ENCODE data around the gene JPT1. TPM values are rescaled to one million over a fixed set of nuclear protein-coding genes. Genes with fewer than 3 reads are reported as not detected.

JPT1 gene, protein sequence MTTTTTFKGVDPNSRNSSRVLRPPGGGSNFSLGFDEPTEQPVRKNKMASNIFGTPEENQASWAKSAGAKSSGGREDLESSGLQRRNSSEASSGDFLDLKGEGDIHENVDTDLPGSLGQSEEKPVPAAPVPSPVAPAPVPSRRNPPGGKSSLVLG
- total RNA-seq = 100 to 1,000 TPM in 1 of 5 donors, 10 to 100 TPM in 3, 1 to 10 TPM in 1; 8.0 to 217 (median 61.9) TPM
- 100 to 1,000 TPM; 133 to 405 (median 227) TPM for polyA plus RNA-seq
- long read RNA-seq, donor 1 = 0 reads
- long read RNA-seq, donor 2, partial matches to known transcripts = 23 of 23 reads
- long read RNA-seq, donor 2, other reads (novel, unspliced or antisense) = 0 of 23 reads
- long read RNA-seq, donor 3, partial matches to known transcripts = 0 of 7 reads
- long read RNA-seq, donor 3, other reads (novel, unspliced or antisense) = 7 of 7 reads
- long read RNA-seq, donor 4, partial matches to known transcripts = 0 of 1 reads
- long read RNA-seq, donor 4, other reads (novel, unspliced or antisense) = 0 of 1 reads
- long read RNA-seq, donor 5, partial matches to known transcripts = 0 of 14 reads
- long read RNA-seq, donor 5, other reads (novel, unspliced or antisense) = 13 of 14 reads
- long read RNA-seq, donor 6, partial matches to known transcripts = 81 of 95 reads
- long read RNA-seq, donor 6, other reads (novel, unspliced or antisense) = 14 of 95 reads
- long read RNA-seq, donor 7, partial matches to known transcripts = 0 of 20 reads
- long read RNA-seq, donor 7, other reads (novel, unspliced or antisense) = 20 of 20 reads
- long read RNA-seq, donor 8, partial matches to known transcripts = 0 of 9 reads
- long read RNA-seq, donor 8, other reads (novel, unspliced or antisense) = 9 of 9 reads
- long read RNA-seq, donor 9, partial matches to known transcripts = 0 of 10 reads
- long read RNA-seq, donor 9, other reads (novel, unspliced or antisense) = 10 of 10 reads
- long read RNA-seq, donor 10, partial matches to known transcripts = 0 of 9 reads
- long read RNA-seq, donor 10, other reads (novel, unspliced or antisense) = 9 of 9 reads

DNA sequence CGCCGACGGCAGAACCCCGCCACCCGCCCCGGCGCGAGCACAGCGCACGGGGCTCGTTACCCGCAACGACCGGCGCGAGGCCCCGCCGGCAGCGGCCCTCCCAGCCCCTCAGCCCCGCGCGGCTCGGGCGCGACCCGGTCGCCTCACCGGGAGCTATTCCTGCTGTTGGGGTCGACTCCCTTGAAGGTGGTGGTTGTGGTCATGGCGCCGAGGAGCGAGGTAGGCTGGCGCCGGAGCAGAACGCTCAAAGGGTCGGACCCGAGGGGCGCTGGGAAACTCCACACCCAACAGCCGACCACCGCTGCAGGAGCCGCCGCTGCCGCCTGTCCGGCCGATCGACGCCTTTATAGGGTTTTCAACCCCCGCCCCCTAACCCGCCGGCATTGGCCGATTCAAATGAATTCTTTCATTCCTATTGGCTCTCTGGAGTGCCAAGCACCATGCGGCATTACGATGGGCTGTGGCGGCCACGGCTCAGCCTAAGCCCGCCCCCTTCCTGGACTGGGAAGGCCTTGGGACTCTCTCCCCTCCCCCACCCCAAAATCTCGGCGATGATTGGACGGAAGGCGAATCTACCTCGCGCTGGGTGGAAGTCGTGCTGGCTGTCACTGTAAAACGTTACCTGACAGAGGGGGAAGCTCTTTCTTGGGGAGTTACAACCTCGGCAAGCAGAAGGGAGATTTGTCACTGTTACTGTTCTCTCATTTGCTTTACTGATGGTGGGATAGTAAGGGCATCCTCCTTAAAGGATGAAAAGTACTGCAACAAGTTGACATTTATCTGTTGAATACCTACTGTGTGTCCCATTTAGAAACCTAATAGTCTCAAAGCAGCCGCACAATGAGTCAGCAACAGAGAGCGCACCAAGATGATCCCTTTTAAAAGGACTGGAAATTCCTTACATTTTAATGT is at the start of gene JPT1:
Gene JPT1, minus strand, starts transcription at position 318 of the 912 bp plus-strand sequence. Its CDS starts 115 bp downstream, at position 203.
- intact Hi-C loops (cut with DNase I; ENCODE audit: low total_unique reads) = no loop called here
- Histone ChIP-seq H3K27ac (peak within 1 kb of the TSS; percentile 83 to 95 (median 89)), H3K4me1 (peaks cover 8 to 54% (median 22%) of the 10 kb centered on the region in 4 donors), H3K36me3 (no peaks in the 10 kb centered on the region), H3K4me3 (peak within 1 kb of the TSS; percentile 82 to 96 (median 93)), H3K9me3 (no peaks in the 10 kb centered on the region), H3K27me3 (no peaks in the 10 kb centered on the region)
- TF ChIP-seq POLR2A (IDR thresholded peaks at IDR 0.05) = peak in 2 of 4 donors; percentile 85 to 98
- peak; percentile 57 to 100 (median 99) for TF ChIP-seq POLR2AphosphoS5 (IDR thresholded peaks at IDR 0.05)
- TF ChIP-seq, protein P1, sequence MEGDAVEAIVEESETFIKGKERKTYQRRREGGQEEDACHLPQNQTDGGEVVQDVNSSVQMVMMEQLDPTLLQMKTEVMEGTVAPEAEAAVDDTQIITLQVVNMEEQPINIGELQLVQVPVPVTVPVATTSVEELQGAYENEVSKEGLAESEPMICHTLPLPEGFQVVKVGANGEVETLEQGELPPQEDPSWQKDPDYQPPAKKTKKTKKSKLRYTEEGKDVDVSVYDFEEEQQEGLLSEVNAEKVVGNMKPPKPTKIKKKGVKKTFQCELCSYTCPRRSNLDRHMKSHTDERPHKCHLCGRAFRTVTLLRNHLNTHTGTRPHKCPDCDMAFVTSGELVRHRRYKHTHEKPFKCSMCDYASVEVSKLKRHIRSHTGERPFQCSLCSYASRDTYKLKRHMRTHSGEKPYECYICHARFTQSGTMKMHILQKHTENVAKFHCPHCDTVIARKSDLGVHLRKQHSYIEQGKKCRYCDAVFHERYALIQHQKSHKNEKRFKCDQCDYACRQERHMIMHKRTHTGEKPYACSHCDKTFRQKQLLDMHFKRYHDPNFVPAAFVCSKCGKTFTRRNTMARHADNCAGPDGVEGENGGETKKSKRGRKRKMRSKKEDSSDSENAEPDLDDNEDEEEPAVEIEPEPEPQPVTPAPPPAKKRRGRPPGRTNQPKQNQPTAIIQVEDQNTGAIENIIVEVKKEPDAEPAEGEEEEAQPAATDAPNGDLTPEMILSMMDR (IDR thresholded peaks at IDR 0.05) = no peak
- 2 to 3% (median 2%) methylated on average over 34 to 67 of the region's 67 CpGs for WGBS, 5 donors
- peak; percentile 99 to 100 for DNase-seq

DNA sequence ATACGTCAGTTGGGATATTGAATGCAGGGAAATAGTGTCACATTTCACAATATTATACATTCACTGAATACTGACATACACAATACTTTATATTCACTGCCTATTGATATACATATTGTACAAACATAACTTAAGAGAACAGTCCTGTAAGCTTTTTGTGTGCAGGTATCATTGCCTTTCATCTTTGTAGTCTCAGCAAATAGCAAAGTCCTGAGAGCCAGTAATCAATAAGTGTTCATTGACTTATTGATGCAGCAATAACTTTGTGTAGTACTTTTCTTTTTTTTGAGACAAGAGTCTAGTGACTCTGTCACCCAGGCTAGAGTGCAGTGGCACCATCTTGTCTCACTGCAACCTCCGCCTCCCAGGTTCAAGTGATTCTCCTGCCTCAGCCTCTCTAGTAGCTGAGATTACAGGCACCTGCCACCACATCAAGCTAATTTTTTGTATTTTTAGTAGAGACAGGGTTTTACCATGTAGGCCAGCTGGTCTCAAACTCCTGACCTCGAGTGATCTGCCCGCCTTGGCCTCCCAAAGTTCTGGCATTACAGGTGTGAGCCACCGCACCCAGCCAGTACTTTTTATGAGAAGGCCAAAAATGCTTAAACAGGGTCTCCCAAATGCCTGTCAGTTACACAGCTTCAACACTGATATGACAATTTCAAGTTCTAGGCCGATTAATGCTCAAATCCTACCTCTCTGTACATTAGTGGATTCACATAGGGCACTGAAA is 45.7 kb upstream of the JPT1 start:
- H3K9me3 ChIP-seq = no peaks in the 10 kb centered on the region
- H3K4me1 ChIP-seq = peaks cover 0 to 11% (median 8%) of the 10 kb centered on the region in 4 donors
- TF ChIP-seq, protein P1 (IDR thresholded peaks at IDR 0.05) = no peak
- TF ChIP-seq POLR2AphosphoS5 (IDR thresholded peaks at IDR 0.05) = no peak
- TF ChIP-seq POLR2A (IDR thresholded peaks at IDR 0.05) = no peak
- no peak for TF ChIP-seq EP300 (IDR thresholded peaks at IDR 0.05)
- WGBS, 5 donors = 86 to 94% (median 93%) methylated on average over 6 of the region's 6 CpGs
- no peak overlapping the region for H3K4me3 ChIP-seq
- no peaks in the 10 kb centered on the region for H3K27me3 ChIP-seq
- DNase-seq = no peak
- intact Hi-C loops (cut with DNase I; ENCODE audit: low total_unique reads) = no loop called here
- no peaks in the 10 kb centered on the region for H3K36me3 ChIP-seq
- H3K27ac ChIP-seq = no peak overlapping the region

DNA sequence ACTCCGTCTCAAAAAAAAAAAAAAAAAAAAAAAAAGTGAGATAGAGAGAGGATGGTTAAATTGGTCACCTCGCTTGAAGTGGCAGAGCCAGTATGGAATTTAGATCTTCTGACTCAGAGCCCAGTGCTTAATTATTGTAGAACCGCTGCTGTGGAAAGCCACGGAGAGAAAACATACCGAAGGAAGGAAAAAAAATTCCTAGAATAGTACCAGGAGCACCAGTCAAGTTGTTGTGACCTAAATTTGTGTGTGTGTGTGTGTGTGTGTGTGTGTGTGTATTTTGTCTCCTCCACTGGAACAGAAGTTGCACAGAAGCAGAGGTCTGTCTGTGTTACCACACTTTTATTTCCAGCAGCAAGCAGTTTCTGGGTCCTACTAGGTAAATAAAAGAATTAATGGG is 40.6 kb upstream of the JPT1 start:
- Histone ChIP-seq H3K9me3 (no peaks in the 10 kb centered on the region), H3K27ac (no peak overlapping the region), H3K27me3 (no peaks in the 10 kb centered on the region), H3K4me1 (no peaks in the 10 kb centered on the region), H3K4me3 (no peak overlapping the region), H3K36me3 (no peaks in the 10 kb centered on the region)
- intact Hi-C loops (cut with DNase I; ENCODE audit: low total_unique reads) = no loop called here
- 72 to 90% (median 77%) methylated on average over 4 of the region's 5 CpGs for WGBS, 5 donors
- DNase-seq = no peak
- TF ChIP-seq POLR2AphosphoS5 (IDR thresholded peaks at IDR 0.05) (no peak), EP300 (IDR thresholded peaks at IDR 0.05) (no peak), POLR2A (IDR thresholded peaks at IDR 0.05) (no peak)
- TF ChIP-seq, protein P1 (IDR thresholded peaks at IDR 0.05) = no peak

All from stomach (tissue), 19 donors.